Activated CD8-positive, alpha-beta memory T cell treated with anti-CD3 and anti-CD28 coated beads, Interleukin-2, amount 10 ng/mL, durations not matched to agents 7 days and 5 days (primary cell): ENCODE results near the gene NFKB1. TPM values are rescaled to one million over a fixed set of nuclear protein-coding genes. Genes with fewer than 3 reads are reported as not detected.

Experiments
- ATAC-seq: fragments of 150-1000 bp; cut with Tn5 transposase; one replicate; pipeline ENCODE4 v1.10.0; 2021; ENCODE audit warnings: moderate library complexity
- CTCF ChIA-PET: fragments of 350-600 bp; sonication (Branson Sonifier 250); formaldehyde crosslinking; loops from one replicate; lab custom pipeline; 2021; ENCODE audit warnings: antibody characterized with exemption; lab: Charles Lee
- DNase-seq: peaks from one replicate; pipeline ENCODE4 v3.0.0-alpha.2; 2020
- H3K27ac Mint-ChIP-seq: one replicate; pipeline ENCODE4 v1.8.0; 2021; ENCODE audit warnings: mild to moderate bottlenecking, mixed read lengths
- H3K27me3 Mint-ChIP-seq: one replicate; pipeline ENCODE4 v1.8.0; 2021; ENCODE audit warnings: mixed read lengths
- H3K36me3 Mint-ChIP-seq: one replicate; pipeline ENCODE4 v1.8.0; 2021; ENCODE audit warnings: mild to moderate bottlenecking, mixed read lengths
- H3K4me1 Mint-ChIP-seq: one replicate; pipeline ENCODE4 v1.8.0; 2021; ENCODE audit warnings: mixed read lengths
- H3K4me3 Mint-ChIP-seq: one replicate; pipeline ENCODE4 v1.8.0; 2021; ENCODE audit warnings: mild to moderate bottlenecking, moderate library complexity, mixed read lengths
- H3K9me3 Mint-ChIP-seq: one replicate; pipeline ENCODE4 v1.8.0; 2022; ENCODE audit warnings: low read depth, mixed read lengths
- total RNA-seq, 2 experiments: library from RNA; stranded (reverse); gene quantifications; one replicate each; pipeline ENCODE4 v1.2.3, GENCODE V29; 2021

Gene NFKB1
- total RNA-seq, 2 experiments from 2014 or later: 92.3 to 110 TPM

DNA sequence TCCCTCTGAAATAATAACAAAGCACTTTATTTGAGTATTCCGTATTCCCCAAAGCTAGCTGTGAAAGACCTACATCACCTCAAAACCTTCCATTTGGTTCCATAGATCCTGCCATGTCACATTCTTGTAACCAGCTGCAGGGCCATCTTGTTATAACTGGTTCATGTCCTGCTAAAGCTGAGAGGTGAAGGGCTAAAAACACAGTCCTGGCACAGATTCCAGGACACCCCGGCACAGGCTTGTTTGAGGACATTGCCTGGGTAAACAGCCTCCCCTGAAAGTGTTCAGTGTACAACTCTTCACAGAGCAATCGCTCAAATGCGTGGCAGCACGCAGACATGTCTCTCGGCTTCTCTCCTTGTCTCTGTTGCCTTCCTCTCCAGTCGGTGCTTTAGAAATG, 130.5 kb downstream of the NFKB1 start:
- Mint-ChIP-seq H3K4me1 (peaks cover 28% of the 10 kb centered on the region), H3K36me3 (peaks cover 11% of the 10 kb centered on the region), H3K27me3 (no peaks in the 10 kb centered on the region), H3K9me3 (no peaks in the 10 kb centered on the region), H3K4me3 (no peak overlapping the region), H3K27ac (no peak overlapping the region)
- DNase-seq (no peak), ATAC-seq (no peak)
- CTCF ChIA-PET: no interaction called here

DNA sequence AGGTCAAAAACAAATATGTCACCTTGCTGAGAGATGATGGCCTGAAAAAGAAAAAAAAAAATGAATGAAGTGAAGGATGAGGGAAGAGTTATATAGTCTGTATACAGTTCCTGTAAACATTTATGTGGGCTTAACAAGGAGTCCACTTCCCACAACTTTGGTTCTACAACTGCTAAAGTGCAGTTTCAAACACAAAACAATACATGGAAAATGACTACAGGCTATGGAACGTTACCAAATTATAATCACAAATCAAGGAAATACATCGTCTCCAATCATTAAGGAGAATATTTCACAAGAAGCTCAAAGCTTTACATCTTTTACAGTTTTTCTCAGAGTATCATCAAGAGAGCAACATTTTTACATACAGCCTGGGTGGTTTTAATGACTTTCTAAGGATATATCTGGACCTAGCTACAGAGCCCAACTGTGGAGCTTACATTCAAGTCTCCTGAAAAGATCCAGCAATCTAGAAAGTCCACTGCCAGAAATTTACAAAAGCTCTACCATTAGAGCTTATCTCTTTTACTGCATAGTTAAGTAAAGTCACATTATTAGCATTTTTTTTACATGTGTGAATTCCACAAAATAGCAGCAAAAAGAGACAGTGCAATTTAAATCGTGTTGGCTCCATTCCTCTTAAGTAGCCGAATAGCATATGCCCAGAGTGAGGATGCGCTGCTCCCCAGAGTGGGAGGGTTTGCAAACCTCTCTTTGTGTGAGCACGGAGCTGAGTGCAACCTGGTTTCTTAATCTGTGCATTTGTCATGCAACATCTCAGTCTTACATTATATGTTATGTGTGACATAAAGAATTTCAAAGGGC, 131.3 kb downstream of the NFKB1 start:
- H3K4me3 Mint-ChIP-seq: no peak overlapping the region
- ATAC-seq (no peak), DNase-seq (no peak)
- H3K36me3 Mint-ChIP-seq: peaks cover 17% of the 10 kb centered on the region
- H3K27ac Mint-ChIP-seq: no peak overlapping the region
- H3K4me1 Mint-ChIP-seq: peaks cover 21% of the 10 kb centered on the region
- CTCF ChIA-PET: interaction anchor here (1.0 kb wide), 2 partner anchors 12 to 459 kb away, joined by 3 to 4 read pairs; no protein-coding TSS in a partner anchor
- H3K27me3 Mint-ChIP-seq: no peaks in the 10 kb centered on the region
- H3K9me3 Mint-ChIP-seq: no peaks in the 10 kb centered on the region

DNA sequence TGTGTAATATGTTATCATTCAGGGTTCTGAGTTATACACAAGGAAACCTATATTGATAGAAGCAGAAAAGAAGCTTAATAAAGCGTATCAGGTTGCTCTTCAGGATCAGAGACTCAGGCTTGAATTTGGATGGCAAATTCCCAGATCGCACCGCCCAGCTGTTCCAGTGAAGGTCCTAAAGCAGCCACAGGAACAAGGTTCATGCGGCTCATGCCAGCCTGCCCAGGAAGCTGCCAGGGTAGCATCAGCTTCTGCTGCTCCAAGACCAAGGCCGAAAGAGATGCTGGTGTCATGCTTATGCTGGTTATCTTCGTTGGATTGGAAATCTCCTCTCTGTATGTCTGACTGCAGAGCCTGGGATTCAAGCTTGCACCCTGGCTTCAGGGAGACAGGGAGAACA, 131.9 kb downstream of the NFKB1 start:
- Mint-ChIP-seq H3K36me3 (peaks cover 19% of the 10 kb centered on the region), H3K27ac (no peak overlapping the region)
- CTCF ChIA-PET: interaction anchor here (0.8 to 1.0 kb wide), 3 partner anchors 13 to 459 kb away, joined by 3 to 4 read pairs (median 3); no protein-coding TSS in a partner anchor

DNA sequence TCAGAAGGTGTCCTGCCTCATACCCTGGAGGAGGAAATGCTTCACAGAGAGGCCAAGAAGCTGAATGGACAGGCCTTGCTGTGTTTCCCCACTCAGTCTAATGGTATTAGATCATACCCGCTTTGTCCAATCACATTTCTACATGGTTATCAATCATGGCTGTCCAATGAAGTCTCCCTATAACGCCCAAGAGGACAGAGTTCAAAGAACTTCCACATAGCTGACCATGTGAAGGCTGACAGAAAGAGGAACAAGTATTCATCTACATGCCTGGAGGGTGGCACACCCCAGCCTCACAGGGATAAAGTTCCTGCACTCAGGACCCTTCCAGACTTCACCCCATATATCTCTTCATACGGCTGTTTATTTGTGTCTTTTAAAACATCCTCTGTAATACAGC, 136.2 kb downstream of the NFKB1 start:
- Mint-ChIP-seq H3K4me1 (peaks cover 2% of the 10 kb centered on the region), H3K27me3 (no peaks in the 10 kb centered on the region), H3K36me3 (peaks cover 21% of the 10 kb centered on the region), H3K4me3 (no peak overlapping the region), H3K9me3 (no peaks in the 10 kb centered on the region), H3K27ac (no peak overlapping the region)
- CTCF ChIA-PET: interaction anchor here (1.5 kb wide), 1 partner anchor 206 kb away, joined by 6 read pairs; no protein-coding TSS in a partner anchor
- no peak for ATAC-seq
- no peak for DNase-seq

More for the DNA sequence above, 131.9 kb downstream of the NFKB1 start:
- Mint-ChIP-seq H3K4me3 (no peak overlapping the region), H3K9me3 (no peaks in the 10 kb centered on the region), H3K4me1 (peaks cover 15% of the 10 kb centered on the region), H3K27me3 (no peaks in the 10 kb centered on the region)
- DNase-seq (no peak), ATAC-seq (no peak)

DNA sequence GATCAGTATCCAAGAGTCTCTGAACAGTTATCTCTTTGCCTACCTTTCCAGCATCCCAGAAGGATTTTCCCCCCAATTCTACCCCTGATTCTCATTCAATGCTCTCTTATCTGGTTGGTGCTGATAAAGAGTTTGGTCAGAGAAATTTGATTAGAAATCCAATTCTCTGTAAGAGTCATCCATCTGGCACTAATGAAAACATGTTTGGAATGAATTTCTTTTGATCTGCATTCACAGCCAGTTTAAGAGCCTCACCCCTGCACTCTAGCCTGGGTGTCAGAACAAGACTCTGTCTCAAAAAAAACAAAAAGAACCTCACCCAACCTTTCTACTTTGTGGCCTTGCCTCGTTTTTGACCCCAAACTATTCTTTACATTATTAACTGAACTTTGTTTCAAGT, 137.5 kb downstream of the NFKB1 start:
- H3K4me3 Mint-ChIP-seq: no peak overlapping the region

DNA sequence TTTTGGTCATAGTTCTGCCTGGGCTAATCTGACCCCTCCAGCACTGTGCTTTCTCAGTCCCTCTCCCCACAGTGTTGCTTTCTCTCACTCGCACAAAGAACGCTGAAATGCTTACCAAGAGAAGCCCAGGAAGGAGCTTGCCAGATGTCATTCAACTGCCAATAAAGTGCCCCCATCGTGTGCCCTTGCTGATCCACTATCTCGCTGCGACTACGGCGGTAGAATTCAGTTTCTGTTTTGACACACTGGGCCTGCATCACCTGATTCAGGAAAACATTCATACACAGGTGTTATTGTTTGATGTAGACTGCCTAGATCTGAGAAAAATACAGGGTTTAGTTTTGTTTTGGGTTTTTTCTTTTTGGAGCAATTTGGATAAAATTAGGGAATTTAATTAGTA, 138.4 kb downstream of the NFKB1 start:
- Mint-ChIP-seq H3K9me3 (no peaks in the 10 kb centered on the region), H3K27me3 (no peaks in the 10 kb centered on the region), H3K36me3 (peaks cover 21% of the 10 kb centered on the region), H3K27ac (peak overlapping the region; percentile 36), H3K4me1 (peaks cover 2% of the 10 kb centered on the region), H3K4me3 (peak overlapping the region; percentile 36)
- ATAC-seq (no peak), DNase-seq (no peak)
- CTCF ChIA-PET: interaction anchor here (1.2 kb wide), 1 partner anchor 10 kb away, joined by 5 read pairs; no protein-coding TSS in a partner anchor

More for the DNA sequence above, 137.5 kb downstream of the NFKB1 start:
- H3K27ac Mint-ChIP-seq: no peak overlapping the region
- CTCF ChIA-PET: no interaction called here
- peaks cover 2% of the 10 kb centered on the region for H3K4me1 Mint-ChIP-seq
- no peaks in the 10 kb centered on the region for H3K9me3 Mint-ChIP-seq
- H3K36me3 Mint-ChIP-seq: peaks cover 21% of the 10 kb centered on the region
- DNase-seq (no peak), ATAC-seq (no peak)
- no peaks in the 10 kb centered on the region for H3K27me3 Mint-ChIP-seq

DNA sequence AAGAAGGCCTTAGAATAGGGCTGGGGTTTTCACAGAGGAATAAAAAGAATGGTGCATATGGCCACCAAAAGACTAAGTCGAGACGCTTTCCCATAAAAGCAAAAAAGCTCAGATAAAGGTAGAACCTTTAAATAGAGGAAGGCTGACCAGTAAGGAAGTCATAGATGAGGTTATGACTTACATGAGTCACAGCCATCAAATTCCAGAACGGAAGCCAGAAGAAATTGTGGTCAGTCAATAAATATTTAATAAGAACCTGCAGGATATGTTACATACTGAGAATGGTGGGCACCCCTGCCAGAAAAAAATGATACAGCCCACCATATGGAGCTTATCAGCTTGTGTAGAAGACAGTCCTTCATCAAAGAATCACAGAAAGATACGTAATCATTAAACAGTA, 139.5 kb downstream of the NFKB1 start:
- no peak overlapping the region for H3K27ac Mint-ChIP-seq
- ATAC-seq (no peak), DNase-seq (no peak)
- H3K4me1 Mint-ChIP-seq: peaks cover 2% of the 10 kb centered on the region
- H3K4me3 Mint-ChIP-seq: no peak overlapping the region
- peaks cover 23% of the 10 kb centered on the region for H3K36me3 Mint-ChIP-seq
- no peaks in the 10 kb centered on the region for H3K9me3 Mint-ChIP-seq
- CTCF ChIA-PET: interaction anchor here (1.2 kb wide), 1 partner anchor 9 kb away, joined by 5 read pairs; no protein-coding TSS in a partner anchor
- H3K27me3 Mint-ChIP-seq: no peaks in the 10 kb centered on the region

DNA sequence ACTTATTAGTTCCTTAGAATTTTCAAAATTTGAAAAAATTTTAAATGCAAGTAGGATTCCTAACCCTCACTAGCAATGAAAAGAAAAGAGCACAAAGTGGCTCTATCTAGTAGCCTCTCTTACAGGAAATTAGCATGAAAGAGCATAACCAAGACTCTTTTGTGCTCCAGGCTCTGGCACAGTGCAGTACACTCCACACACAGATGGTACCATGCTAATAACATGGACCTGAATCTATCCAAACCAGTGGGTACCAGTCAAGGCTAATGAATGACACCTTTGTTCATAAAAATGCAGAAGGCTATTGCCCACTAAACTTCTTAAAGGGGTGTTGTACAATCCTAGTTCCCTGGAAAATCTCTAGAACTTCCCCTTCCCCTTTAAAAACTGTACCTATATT, 140.6 kb downstream of the NFKB1 start:
- no peak overlapping the region for H3K4me3 Mint-ChIP-seq
- H3K4me1 Mint-ChIP-seq: peaks cover 2% of the 10 kb centered on the region
- CTCF ChIA-PET: no interaction called here
- DNase-seq: no peak
- ATAC-seq: no peak
- H3K27me3 Mint-ChIP-seq: no peaks in the 10 kb centered on the region
- no peaks in the 10 kb centered on the region for H3K9me3 Mint-ChIP-seq
- peaks cover 23% of the 10 kb centered on the region for H3K36me3 Mint-ChIP-seq
- no peak overlapping the region for H3K27ac Mint-ChIP-seq

DNA sequence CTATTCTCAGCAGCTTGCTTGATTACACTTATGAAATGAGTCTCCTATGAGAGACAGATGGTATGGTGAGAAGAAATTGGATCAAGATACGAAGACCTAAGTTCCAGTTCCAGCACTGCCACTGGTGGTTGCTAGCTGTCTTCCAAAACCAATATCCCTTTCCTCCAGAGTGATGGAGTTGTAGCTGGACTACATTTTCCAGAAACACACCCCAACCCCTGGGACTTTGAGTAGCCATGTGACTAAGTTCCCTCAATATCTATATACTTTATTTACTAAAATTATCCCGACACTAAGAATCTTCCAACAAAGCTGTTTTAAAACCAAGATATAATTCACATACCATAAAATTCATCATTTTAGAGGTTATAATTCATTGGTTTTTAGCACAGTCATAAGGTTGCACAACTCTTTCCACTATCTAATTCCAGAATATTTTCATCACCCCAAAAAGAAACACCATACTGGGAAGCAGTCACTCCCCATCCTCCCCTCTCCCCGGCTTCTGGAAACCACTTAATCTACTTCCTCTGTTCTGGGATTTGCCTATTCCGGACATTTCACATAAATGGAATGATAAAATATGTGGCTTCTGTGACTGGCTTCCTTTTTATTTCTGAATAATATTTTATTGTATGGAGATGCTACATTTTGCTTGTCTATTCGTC, 141.6 kb downstream of the NFKB1 start:
- peaks cover 2% of the 10 kb centered on the region for H3K4me1 Mint-ChIP-seq
- H3K9me3 Mint-ChIP-seq: no peaks in the 10 kb centered on the region
- ATAC-seq: no peak
- no peak overlapping the region for H3K27ac Mint-ChIP-seq
- H3K36me3 Mint-ChIP-seq: peaks cover 18% of the 10 kb centered on the region
- H3K4me3 Mint-ChIP-seq: no peak overlapping the region
- CTCF ChIA-PET: no interaction called here
- no peaks in the 10 kb centered on the region for H3K27me3 Mint-ChIP-seq
- no peak for DNase-seq

DNA sequence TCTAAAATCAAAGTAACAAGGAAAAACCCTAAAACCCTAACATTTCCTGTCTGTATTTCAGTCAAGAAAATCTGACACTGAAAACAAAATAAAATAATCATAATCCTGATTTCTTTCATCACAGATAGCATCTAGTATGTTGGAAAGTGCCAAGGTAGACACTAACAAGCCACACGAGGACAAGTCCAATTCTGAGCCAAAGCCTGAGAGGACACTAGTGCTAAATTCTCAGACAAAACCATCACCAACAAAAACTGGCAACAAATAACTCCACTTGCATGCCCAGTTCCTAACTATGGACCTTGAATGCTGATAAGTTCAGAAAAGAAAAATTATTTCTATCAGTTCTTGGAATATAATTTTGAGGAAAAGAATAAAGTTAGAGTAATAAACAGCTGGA, 146.0 kb downstream of the NFKB1 start:
- Mint-ChIP-seq H3K27me3 (no peaks in the 10 kb centered on the region), H3K9me3 (no peaks in the 10 kb centered on the region), H3K4me3 (no peak overlapping the region), H3K27ac (no peak overlapping the region), H3K4me1 (no peaks in the 10 kb centered on the region), H3K36me3 (peaks cover 29% of the 10 kb centered on the region)
- CTCF ChIA-PET: no interaction called here
- no peak for ATAC-seq
- DNase-seq: no peak

DNA sequence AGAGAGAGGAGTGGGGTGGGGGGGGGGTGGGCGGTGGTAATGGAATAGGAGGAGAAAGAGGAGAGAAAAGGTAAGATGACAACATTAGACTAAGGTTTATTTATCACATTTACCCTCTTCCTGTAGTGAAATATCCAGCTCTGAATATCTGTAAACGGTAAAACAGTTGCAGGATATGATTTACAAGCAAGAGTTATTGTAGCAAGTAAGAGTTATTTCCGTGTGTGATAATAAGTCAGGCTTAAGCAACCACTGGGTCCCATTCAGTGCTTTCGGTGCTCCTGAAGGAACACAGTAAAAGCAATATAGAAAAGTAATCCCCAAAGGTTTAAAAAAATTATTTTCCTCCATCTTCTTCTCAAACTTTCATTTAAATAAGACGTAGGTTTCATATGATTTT, 156.0 kb downstream of the NFKB1 start:
- peaks cover 7% of the 10 kb centered on the region for H3K36me3 Mint-ChIP-seq
- H3K4me1 Mint-ChIP-seq: no peaks in the 10 kb centered on the region
- ATAC-seq: no peak
- CTCF ChIA-PET: no interaction called here
- no peak overlapping the region for H3K27ac Mint-ChIP-seq
- no peak for DNase-seq
- no peaks in the 10 kb centered on the region for H3K27me3 Mint-ChIP-seq
- H3K4me3 Mint-ChIP-seq: no peak overlapping the region
- H3K9me3 Mint-ChIP-seq: no peaks in the 10 kb centered on the region

DNA sequence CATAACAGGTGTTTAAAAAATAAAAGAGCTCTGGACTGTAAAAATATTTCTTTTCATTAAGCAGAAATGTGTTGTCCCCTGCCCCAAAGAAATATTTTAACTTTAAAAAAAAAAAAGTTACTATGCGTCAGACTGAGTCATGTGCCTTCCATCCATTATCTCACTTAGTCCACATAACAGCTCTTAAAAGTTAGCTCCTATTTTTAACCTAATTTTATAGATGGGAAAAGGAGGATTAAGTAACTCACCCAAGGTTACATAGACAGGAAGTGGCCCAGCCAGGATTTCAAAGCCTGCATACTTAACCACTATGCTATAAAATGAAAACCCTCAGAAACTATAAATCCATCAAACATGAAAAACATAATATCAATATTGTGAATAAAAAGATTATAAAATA, 161.9 kb downstream of the NFKB1 start:
- ATAC-seq (no peak), DNase-seq (no peak)
- CTCF ChIA-PET: no interaction called here

DNA sequence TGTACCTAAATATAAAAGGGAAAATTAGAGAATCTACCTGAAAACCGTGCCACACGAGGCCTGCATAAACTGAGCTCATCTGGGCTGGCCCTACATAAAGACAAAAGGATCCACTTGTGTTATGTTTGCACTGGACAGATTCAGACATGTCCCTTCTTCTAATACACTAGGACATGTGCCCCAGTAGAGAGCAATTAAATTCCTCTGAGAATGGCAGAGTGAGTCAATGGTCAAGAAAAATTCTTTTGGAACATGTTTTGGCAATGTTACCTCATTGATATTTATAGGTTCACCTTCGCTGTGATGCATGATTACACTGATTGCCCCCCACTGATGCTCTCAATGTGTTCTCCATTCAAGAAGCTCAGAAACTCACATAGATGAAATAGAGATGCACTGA, 164.4 kb downstream of the NFKB1 start:
- no peak overlapping the region for H3K27ac Mint-ChIP-seq
- ATAC-seq (no peak), DNase-seq (no peak)
- no peaks in the 10 kb centered on the region for H3K9me3 Mint-ChIP-seq
- H3K4me3 Mint-ChIP-seq: no peak overlapping the region
- CTCF ChIA-PET: no interaction called here
- H3K4me1 Mint-ChIP-seq: peaks cover 2% of the 10 kb centered on the region
- no peaks in the 10 kb centered on the region for H3K27me3 Mint-ChIP-seq
- H3K36me3 Mint-ChIP-seq: peaks cover 23% of the 10 kb centered on the region

More for the DNA sequence above, 161.9 kb downstream of the NFKB1 start:
- Mint-ChIP-seq H3K27ac (no peak overlapping the region), H3K36me3 (peaks cover 17% of the 10 kb centered on the region), H3K4me3 (no peak overlapping the region), H3K9me3 (no peaks in the 10 kb centered on the region), H3K27me3 (no peaks in the 10 kb centered on the region), H3K4me1 (peaks cover 2% of the 10 kb centered on the region)
